ENCODE measurements around the gene ZNF549.
"Not testable (repeated sequence)": the region's sequence is repeated elsewhere in the genome, so short reads cannot be mapped to it uniquely, and the experiment has no call there.

The ZNF549 gene

GRCh38 chr19:57527136-57527881 lies at the start of gene ZNF549:
ZNF549 (plus strand) TSS chr19:57527356; CDS start chr19:57527574, 218 bp downstream.
- peak; percentile 89 for FAIRE-seq
- peak; percentile 75 for TF ChIP-seq POLR2A (IDR thresholded peaks at IDR 0.05; ENCODE audit: low read depth, low read length)
- DNase-seq (ENCODE audit: insufficient read length, low spot score): peak; percentile 97

- peak; percentile 67 for TF ChIP-seq POLR2A (IDR thresholded peaks at IDR 0.05; ENCODE audit: low read depth, low read length)
- DNase-seq (ENCODE audit: insufficient read length, low spot score): peak; percentile 99
- FAIRE-seq: not testable (repeated sequence)
Observed at GRCh38 chr19:57487477-57488298, 39.5 kb upstream of the ZNF549 start, which contains the start of gene ZNF419. ZNF419 (plus strand) TSS chr19:57487750; CDS start chr19:57487951, 201 bp downstream.

GRCh38 chr19:57488299-57488644 lies 38.9 kb upstream of the ZNF549 start:
- not testable (repeated sequence) for DNase-seq (ENCODE audit: insufficient read length, low spot score); FAIRE-seq

GRCh38 chr19:57499332-57499679 lies 27.9 kb upstream of the ZNF549 start:
- FAIRE-seq; DNase-seq (ENCODE audit: insufficient read length, low spot score): not testable (repeated sequence)

- peak; percentile 98 for TF ChIP-seq POLR2A (IDR thresholded peaks at IDR 0.05; ENCODE audit: low read depth, low read length)
- DNase-seq (ENCODE audit: insufficient read length, low spot score) (peak; percentile 98), FAIRE-seq (peak; percentile 27)
Observed at GRCh38 chr19:57499680-57500395, 27.3 kb upstream of the ZNF549 start, which contains the start of gene ZNF773. ZNF773 (plus strand) TSS chr19:57499938; CDS start chr19:57500081, 143 bp downstream.

GRCh38 chr19:57500400-57500799 lies 26.8 kb upstream of the ZNF549 start:
- FAIRE-seq: not testable (repeated sequence)

GRCh38 chr19:57506163-57506562 lies 21.0 kb upstream of the ZNF549 start:
- DNase-seq (ENCODE audit: insufficient read length, low spot score) (no peak), FAIRE-seq (no peak)
- TF ChIP-seq POLR2A (IDR thresholded peaks at IDR 0.05; ENCODE audit: low read depth, low read length): no peak

More at GRCh38 chr19:57500400-57500799, 26.8 kb upstream of the ZNF549 start:
- not testable (repeated sequence) for DNase-seq (ENCODE audit: insufficient read length, low spot score)

GRCh38 chr19:57511484-57511883 lies 15.7 kb upstream of the ZNF549 start:
- no peak for TF ChIP-seq POLR2A (IDR thresholded peaks at IDR 0.05; ENCODE audit: low read depth, low read length)
- FAIRE-seq (no peak), DNase-seq (ENCODE audit: insufficient read length, low spot score) (no peak)

GRCh38 chr19:57512845-57513244 lies 14.3 kb upstream of the ZNF549 start:
- FAIRE-seq (no peak), DNase-seq (ENCODE audit: insufficient read length, low spot score) (no peak)
- no peak for TF ChIP-seq POLR2A (IDR thresholded peaks at IDR 0.05; ENCODE audit: low read depth, low read length)

GRCh38 chr19:57515255-57515654 lies 11.9 kb upstream of the ZNF549 start:
- DNase-seq (ENCODE audit: insufficient read length, low spot score): no peak
- no peak for FAIRE-seq
- no peak for TF ChIP-seq POLR2A (IDR thresholded peaks at IDR 0.05; ENCODE audit: low read depth, low read length)

- FAIRE-seq; DNase-seq (ENCODE audit: insufficient read length, low spot score): not testable (repeated sequence)
Observed at GRCh38 chr19:57518021-57518420, 9.1 kb upstream of the ZNF549 start.

GRCh38 chr19:57537953-57538547 lies 10.9 kb downstream of the ZNF549 start:
- DNase-seq (ENCODE audit: insufficient read length, low spot score) (no peak), FAIRE-seq (no peak)
- no peak for TF ChIP-seq POLR2A (IDR thresholded peaks at IDR 0.05; ENCODE audit: low read depth, low read length)

GRCh38 chr19:57546513-57546912 lies 19.4 kb downstream of the ZNF549 start:
- FAIRE-seq: no peak
- TF ChIP-seq POLR2A (IDR thresholded peaks at IDR 0.05; ENCODE audit: low read depth, low read length): no peak
- no peak for DNase-seq (ENCODE audit: insufficient read length, low spot score)

GRCh38 chr19:57552432-57552831 lies 25.3 kb downstream of the ZNF549 start:
- no peak for DNase-seq (ENCODE audit: insufficient read length, low spot score)
- TF ChIP-seq POLR2A (IDR thresholded peaks at IDR 0.05; ENCODE audit: low read depth, low read length): no peak
- no peak for FAIRE-seq

All from H54 (cell line).